HG02870 (cell line): Measurements from ENCODE around the gene TRAPPC12.
"Not testable (repeated sequence)": the region's sequence is repeated elsewhere in the genome, so short reads cannot be mapped to it uniquely, and the experiment has no call there.

Source experiments
- ATAC-seq: cut with Tn5 transposase; IDR thresholded peaks from one replicate; pipeline ENCODE4 v1.9.1; 2021; ENCODE audit warnings: mild to moderate bottlenecking, moderate library complexity; ENCODE audit not compliant: unreplicated experiment

Gene TRAPPC12

GRCh38 chr2:3430740-3431490 lies 51.4 kb downstream of the TRAPPC12 start:
- ATAC-seq, result no peak

- no peak for ATAC-seq
These were observed 52.6 kb downstream of the TRAPPC12 start for GRCh38 chr2:3432067-3432466.

- ATAC-seq, result no peak
These were observed 53.3 kb downstream of the TRAPPC12 start for GRCh38 chr2:3432693-3433338.

- no peak for ATAC-seq
These were observed 53.8 kb downstream of the TRAPPC12 start for GRCh38 chr2:3433339-3433699.

- ATAC-seq, result no peak
These were observed 54.4 kb downstream of the TRAPPC12 start for GRCh38 chr2:3433776-3434400.

GRCh38 chr2:3434654-3435053 lies 55.2 kb downstream of the TRAPPC12 start:
- ATAC-seq, result no peak

- ATAC-seq, result no peak
These were observed 56.0 kb downstream of the TRAPPC12 start for GRCh38 chr2:3435445-3435844.

GRCh38 chr2:3440477-3440876 lies 61.0 kb downstream of the TRAPPC12 start:
- no peak for ATAC-seq

GRCh38 chr2:3441465-3441864 lies 62.0 kb downstream of the TRAPPC12 start:
- no peak for ATAC-seq

GRCh38 chr2:3442185-3442584 lies 62.7 kb downstream of the TRAPPC12 start:
- ATAC-seq, result peak; percentile 100

GRCh38 chr2:3443083-3443482 lies 63.6 kb downstream of the TRAPPC12 start:
- no peak for ATAC-seq

GRCh38 chr2:3443506-3444084 lies 64.1 kb downstream of the TRAPPC12 start:
- no peak for ATAC-seq

GRCh38 chr2:3445891-3446290 lies 66.4 kb downstream of the TRAPPC12 start:
- no peak for ATAC-seq

- no peak for ATAC-seq
These were observed 66.9 kb downstream of the TRAPPC12 start for GRCh38 chr2:3446381-3446780.

- ATAC-seq, result not testable (repeated sequence)
These were observed 67.7 kb downstream of the TRAPPC12 start for GRCh38 chr2:3447186-3447585.

GRCh38 chr2:3447789-3448317 lies 68.4 kb downstream of the TRAPPC12 start:
- ATAC-seq, result no peak

- not testable (repeated sequence) for ATAC-seq
These were observed 69.0 kb downstream of the TRAPPC12 start for GRCh38 chr2:3448441-3448911.

- no peak for ATAC-seq
These were observed 69.6 kb downstream of the TRAPPC12 start for GRCh38 chr2:3449086-3449485.

GRCh38 chr2:3449936-3450335 lies 70.4 kb downstream of the TRAPPC12 start:
- ATAC-seq, result no peak

- no peak for ATAC-seq
These were observed 71.0 kb downstream of the TRAPPC12 start for GRCh38 chr2:3450385-3451010.

- ATAC-seq, result no peak
These were observed 71.7 kb downstream of the TRAPPC12 start for GRCh38 chr2:3451169-3451568.
